Measurements from ENCODE around the gene ARL15. TPM values are rescaled to one million over a fixed set of nuclear protein-coding genes. Genes with fewer than 3 reads are reported as not detected.

The ARL15 gene
- total and polyA plus RNA-seq, 2 donors (not counting 3 experiments of a cell fraction or from before 2014, with no cell fraction given) = 11.9 to 24.4 TPM

GRCh38 chr5:54177058-54177457, 133.3 kb downstream of the ARL15 start:
- dilution Hi-C loops (cut with MboI; ENCODE audit: extremely low pct_ligation_motif_present, low sequenced_read_pairs) = no loop called here
- ChIA-PET CTCF (no interaction called here), POLR2A (no interaction called here)
- intact Hi-C loops (cut with micrococcal nuclease) = no loop called here
- Histone ChIP-seq H2AFZ (ENCODE audit: low read depth, low read length) (no peak overlapping the region), H3K4me1 (ENCODE audit: control insufficient read depth, extremely low read depth, insufficient read depth, low read length) (no peaks in the 10 kb centered on the region), H4K20me1 (replicated peaks; ENCODE audit: control insufficient read depth, extremely low read depth, insufficient read depth, low read length) (no peaks in the 10 kb centered on the region), H3K79me2 (ENCODE audit: control insufficient read depth, insufficient read depth, low read length) (no peaks in the 10 kb centered on the region), H3K27ac (ENCODE audit: insufficient read depth, low read depth, low read length) (no peak overlapping the region), H3K4me2 (ENCODE audit: insufficient read depth, low read length) (no peak overlapping the region), H3K4me3 (replicated peaks in 1 of 3; ENCODE audit: insufficient read depth in 1 of 3, low read depth in 1 of 3, low read length in 3 of 3) (no peak overlapping the region), H3K9ac (replicated peaks; ENCODE audit: extremely low read depth, insufficient read depth, low read length) (no peak overlapping the region), H3K27me3 (ENCODE audit: control insufficient read depth in 2 of 2, insufficient read depth in 2 of 2, low read length in 2 of 2) (no peaks in the 10 kb centered on the region), H3K9me3 (replicated peaks; ENCODE audit: control insufficient read depth, insufficient read depth, low read length) (no peaks in the 10 kb centered on the region), H3K36me3 (ENCODE audit: control insufficient read depth in 2 of 2, extremely low read depth in 1 of 2, insufficient read depth in 2 of 2, low read length in 2 of 2) (no peaks in the 10 kb centered on the region), H3K9me1 (replicated peaks; ENCODE audit: control insufficient read depth, extremely low read depth, insufficient read depth, low read length) (no peaks in the 10 kb centered on the region)
- FAIRE-seq (no peak), DNase-seq (ENCODE audit: low read depth, low spot score) (no peak)
- TF ChIP-seq MYC (IDR thresholded peaks at IDR 0.05; ENCODE audit: low read depth, low read length) (no peak), CTCF (IDR thresholded peaks at IDR 0.05; ENCODE audit: extremely low read depth in 1 of 2, insufficient read depth in 1 of 2, low read depth in 1 of 2, low read length in 2 of 2) (no peak), JUN (IDR thresholded peaks at IDR 0.05; ENCODE audit: borderline replicate concordance, insufficient read depth, insufficient read length, low read depth) (no peak), EZH2 (IDR thresholded peaks at IDR 0.05; ENCODE audit: borderline replicate concordance, low read depth, low read length, severe bottlenecking) (no peak), GATA2 (IDR thresholded peaks at IDR 0.05; ENCODE audit: insufficient read depth, insufficient read length, low read depth, low read length) (no peak), MAX (IDR thresholded peaks at IDR 0.05; ENCODE audit: insufficient read depth, insufficient read length) (no peak), POLR2AphosphoS5 (IDR thresholded peaks at IDR 0.05; ENCODE audit: insufficient read depth, low read depth, low read length) (no peak), FOS (IDR thresholded peaks at IDR 0.05; ENCODE audit: borderline replicate concordance, insufficient read depth, low read length) (no peak), POLR2A (IDR thresholded peaks at IDR 0.05; ENCODE audit: low read depth, low read length) (no peak)
- no TSS peak for BruUV-seq (replicated peaks)

Measured in endothelial cell of umbilical vein (primary cell).